Retinal pigment epithelial cell (primary cell): ENCODE data around the gene AGPAT3.

Experiments used
- DNase-seq: peaks from one replicate; pipeline ENCODE4 v3.0.0-alpha.2; 2010; ENCODE audit warnings: low read depth
- H3K4me3 ChIP-seq: 2 replicates; pipeline ENCODE4 v1.5.1; 2011; ENCODE audit warnings: mild to moderate bottlenecking, low read length, control low read depth, moderate library complexity
- CTCF ChIP-seq: conservative IDR thresholded peaks from 2 replicates; pipeline ENCODE4 v1.5.1; 2011; ENCODE audit warnings: low read depth, low read length, control low read depth, inconsistent platforms

The AGPAT3 gene

GRCh38 chr21:43848771-43849170, 16.3 kb upstream of the AGPAT3 start:
- H3K4me3 ChIP-seq = no peak overlapping the region
- TF ChIP-seq CTCF = no peak
- DNase-seq = no peak

DNA sequence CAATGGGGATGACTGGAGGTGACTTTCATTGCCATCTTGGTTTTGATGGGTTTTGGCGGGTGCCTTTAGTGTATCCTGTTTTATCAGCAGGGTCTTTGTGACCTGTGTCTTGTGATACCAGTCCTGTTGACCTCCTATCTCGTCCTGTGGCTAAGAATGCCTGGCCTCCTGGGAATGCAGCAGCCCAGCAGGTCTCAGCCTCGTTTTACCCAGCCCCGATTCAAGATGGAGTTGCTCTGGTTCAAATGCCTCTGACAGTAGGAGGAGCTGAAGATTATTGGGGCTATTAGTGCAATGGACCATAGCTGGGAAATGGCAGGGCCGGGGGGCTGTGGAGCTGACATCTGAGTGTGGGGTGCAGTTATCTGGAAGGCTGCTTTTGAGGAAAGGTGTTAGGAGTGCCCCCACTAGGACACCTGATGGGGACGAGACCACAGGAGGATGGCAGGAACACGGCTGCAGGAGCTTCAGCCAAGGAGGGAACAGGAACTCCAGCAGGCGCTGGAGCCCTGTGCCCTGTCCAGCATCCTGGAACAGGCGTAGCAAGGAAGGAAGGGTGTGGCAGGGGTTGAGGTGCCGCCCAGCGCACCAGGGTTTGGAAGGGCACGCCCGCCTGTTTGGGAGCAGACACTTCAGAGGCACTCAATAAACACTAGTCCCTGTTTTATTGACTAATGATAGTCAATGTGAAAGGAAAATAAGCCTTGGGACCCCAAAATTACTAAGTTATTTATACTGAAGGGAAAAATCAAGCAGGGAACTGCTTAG, 15.3 kb upstream of the AGPAT3 start:
- no peak for TF ChIP-seq CTCF
- DNase-seq = no peak
- no peak overlapping the region for H3K4me3 ChIP-seq

DNA sequence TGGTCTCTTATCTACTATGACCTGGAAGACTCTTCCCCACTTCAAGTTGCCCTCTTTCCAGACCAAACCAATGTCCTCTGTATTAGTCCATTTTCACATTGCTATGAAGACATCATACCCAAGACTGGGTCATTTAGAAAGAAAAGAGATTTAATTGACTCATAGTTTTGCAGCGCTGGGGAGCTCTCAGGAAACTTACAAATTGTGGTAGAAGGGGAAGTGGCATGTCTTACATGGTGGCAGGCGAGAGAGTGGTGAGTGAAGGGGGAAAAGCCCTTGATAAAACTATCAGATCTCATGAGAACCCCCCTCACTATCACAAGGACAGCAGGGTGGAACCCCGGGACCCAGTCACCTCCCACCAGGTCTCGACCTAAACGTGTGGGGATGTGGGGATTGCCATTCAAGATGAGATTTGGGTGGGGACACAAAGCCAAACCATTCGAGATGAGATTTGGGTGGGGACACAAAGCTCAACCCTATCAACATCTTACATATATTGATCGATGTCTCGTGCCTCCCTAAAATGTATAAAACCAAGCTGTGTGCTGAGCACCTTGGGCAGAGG, 14.2 kb upstream of the AGPAT3 start:
- DNase-seq = no peak
- no peak for TF ChIP-seq CTCF
- no peak overlapping the region for H3K4me3 ChIP-seq

DNA sequence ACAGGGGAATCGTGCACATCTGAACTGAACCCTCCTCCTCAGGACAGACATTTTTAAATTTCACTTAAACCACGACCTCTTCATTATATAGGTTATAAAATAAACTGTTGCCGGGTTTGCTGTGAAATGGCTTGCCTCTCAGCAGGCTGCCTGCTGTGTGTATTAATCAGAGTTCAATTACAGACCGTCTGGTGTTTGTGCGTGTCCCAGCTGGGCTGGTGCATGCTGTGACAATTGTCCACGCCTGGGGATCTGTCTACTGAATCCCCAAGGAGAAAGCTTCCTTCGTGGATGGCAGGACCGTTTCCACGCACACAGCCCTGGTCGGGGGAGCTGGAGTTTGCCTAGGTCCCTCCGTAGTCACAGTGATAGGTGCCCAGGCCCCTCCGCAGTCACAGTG, 13.4 kb upstream of the AGPAT3 start:
- H3K4me3 ChIP-seq = no peak overlapping the region
- TF ChIP-seq CTCF = no peak
- DNase-seq = no peak

- no peak overlapping the region for H3K4me3 ChIP-seq
- DNase-seq = no peak
- TF ChIP-seq CTCF = no peak
Measured at GRCh38 chr21:43853851-43854772, 10.9 kb upstream of the AGPAT3 start.

DNA sequence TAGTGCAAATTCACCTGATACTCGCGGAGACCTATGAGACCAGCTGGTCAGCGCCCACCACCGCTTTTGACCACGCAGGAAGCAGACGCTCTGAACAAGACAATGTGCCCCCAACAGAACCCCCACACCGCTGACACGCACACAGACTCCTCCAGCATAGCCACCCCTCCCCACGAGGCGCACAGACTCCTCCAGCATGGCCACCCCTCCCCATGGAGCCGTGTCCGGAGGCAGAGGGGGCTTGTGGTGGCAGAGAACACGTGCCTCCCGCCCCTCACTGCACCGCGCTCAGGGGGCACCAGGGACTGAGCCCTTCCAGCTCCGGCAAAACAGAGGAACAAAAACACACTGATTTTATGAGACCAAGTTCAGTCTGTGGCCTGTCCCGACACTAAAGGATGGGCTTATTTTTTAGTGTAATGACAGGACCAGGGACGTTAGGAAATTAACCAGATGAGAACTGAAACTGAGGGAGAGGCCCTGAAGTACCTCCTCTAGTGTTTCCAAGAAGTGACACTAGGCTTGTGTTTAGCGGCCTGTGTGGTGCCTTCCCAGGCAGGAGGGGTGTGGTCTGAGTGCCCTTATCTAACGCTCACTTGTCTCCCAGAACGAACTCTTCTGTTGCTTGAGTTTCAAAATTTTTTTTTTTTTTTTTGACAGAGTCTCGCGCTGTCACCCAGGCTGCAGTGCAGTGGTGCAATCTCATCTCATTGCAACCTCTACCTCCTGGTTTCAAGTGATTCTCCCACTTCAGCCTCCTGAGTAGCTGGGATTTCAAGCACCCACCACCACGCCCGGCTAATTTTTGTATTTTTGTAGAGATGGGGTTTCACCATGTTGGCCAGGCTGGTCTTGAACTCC, 10.0 kb upstream of the AGPAT3 start:
- no peak for TF ChIP-seq CTCF
- no peak for DNase-seq
- H3K4me3 ChIP-seq = no peak overlapping the region
